ENCODE measurements around the gene WAC.
A peak's percentile ranks its signal among the peaks of the same experiment; 100 is the strongest.
"Not testable (repeated sequence)": the region's sequence is repeated elsewhere in the genome, so short reads cannot be mapped to it uniquely, and the experiment has no call there.

WAC gene, protein sequence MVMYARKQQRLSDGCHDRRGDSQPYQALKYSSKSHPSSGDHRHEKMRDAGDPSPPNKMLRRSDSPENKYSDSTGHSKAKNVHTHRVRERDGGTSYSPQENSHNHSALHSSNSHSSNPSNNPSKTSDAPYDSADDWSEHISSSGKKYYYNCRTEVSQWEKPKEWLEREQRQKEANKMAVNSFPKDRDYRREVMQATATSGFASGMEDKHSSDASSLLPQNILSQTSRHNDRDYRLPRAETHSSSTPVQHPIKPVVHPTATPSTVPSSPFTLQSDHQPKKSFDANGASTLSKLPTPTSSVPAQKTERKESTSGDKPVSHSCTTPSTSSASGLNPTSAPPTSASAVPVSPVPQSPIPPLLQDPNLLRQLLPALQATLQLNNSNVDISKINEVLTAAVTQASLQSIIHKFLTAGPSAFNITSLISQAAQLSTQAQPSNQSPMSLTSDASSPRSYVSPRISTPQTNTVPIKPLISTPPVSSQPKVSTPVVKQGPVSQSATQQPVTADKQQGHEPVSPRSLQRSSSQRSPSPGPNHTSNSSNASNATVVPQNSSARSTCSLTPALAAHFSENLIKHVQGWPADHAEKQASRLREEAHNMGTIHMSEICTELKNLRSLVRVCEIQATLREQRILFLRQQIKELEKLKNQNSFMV

DNA sequence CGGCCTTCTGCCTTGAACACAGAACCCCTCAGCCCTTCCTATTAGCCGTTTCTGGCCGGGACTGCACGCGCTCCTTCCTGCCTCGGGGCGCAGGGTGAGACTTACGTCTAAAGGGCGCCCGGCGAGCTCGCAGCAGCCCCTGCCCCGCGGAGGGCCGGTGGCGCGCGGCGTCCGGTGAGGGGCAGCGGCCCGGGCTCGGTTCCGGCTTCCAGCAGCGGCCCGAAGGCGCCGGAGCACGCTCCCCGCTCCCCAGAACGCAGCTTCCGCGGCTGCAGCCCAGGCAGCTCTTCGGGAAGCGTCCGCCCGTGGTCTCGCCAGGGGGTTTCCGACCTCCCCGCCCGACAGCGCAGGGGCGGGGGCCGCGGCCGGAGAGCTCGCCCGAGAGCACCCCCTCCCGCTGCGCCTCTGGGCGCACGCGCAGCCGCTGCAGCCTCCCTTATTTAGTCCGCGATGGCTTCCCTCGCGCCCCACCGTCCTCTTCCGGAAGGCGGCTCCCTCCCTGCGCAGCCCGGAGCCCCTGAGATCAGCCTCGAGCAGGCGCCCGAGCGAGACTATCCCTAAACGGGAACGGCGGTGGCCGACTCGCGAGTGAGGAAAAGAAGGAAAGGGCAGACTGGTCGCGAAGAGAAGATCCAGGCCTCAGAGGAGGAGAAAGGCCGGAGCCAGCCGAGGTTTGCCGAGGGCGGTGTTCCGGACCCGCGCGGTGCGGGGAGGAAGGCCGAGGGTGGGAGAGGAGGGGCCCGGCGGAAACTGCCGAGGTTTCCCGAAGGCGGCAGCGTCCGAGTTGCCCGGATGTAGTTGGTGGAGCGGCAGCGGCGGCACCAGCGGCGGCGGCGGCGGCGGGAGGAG lies at the start of gene WAC:
TSS of gene WAC (plus strand) at position 782 of the 849 bp plus-strand sequence. CDS start 462 bp downstream, outside the sequence.
- DNase-seq (ENCODE audit: low read depth), result peak; percentile 94
- TF ChIP-seq, protein P1, sequence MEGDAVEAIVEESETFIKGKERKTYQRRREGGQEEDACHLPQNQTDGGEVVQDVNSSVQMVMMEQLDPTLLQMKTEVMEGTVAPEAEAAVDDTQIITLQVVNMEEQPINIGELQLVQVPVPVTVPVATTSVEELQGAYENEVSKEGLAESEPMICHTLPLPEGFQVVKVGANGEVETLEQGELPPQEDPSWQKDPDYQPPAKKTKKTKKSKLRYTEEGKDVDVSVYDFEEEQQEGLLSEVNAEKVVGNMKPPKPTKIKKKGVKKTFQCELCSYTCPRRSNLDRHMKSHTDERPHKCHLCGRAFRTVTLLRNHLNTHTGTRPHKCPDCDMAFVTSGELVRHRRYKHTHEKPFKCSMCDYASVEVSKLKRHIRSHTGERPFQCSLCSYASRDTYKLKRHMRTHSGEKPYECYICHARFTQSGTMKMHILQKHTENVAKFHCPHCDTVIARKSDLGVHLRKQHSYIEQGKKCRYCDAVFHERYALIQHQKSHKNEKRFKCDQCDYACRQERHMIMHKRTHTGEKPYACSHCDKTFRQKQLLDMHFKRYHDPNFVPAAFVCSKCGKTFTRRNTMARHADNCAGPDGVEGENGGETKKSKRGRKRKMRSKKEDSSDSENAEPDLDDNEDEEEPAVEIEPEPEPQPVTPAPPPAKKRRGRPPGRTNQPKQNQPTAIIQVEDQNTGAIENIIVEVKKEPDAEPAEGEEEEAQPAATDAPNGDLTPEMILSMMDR (IDR thresholded peaks at IDR 0.05; ENCODE audit: insufficient read depth, low read depth, low read length, missing control alignments), result no peak
- H3K4me3 ChIP-seq (ENCODE audit: low read length), result peak within 1 kb of the TSS; percentile 92

DNA sequence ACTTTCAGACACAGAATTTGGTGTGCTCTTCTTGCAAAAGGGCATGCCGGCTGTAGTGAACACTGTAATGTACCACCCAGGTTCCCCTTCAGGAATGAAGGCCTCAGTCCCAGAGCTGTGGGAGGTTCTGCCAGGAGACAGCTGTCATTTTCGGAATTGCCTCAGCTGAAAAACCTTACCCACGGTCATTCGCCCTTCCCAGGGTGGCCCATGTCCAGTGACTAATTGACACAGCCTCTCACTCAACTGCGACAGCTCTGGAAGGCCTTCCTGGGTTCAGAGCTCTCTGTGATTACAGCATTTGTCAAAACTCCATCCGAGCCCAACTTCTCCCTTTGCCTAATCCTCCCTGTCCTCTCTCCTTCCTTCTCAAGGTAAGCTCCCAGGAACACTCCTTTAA lies 43.7 kb upstream of the WAC start:
- no peak for DNase-seq (ENCODE audit: low read depth)
- TF ChIP-seq, protein P1 (IDR thresholded peaks at IDR 0.05; ENCODE audit: insufficient read depth, low read depth, low read length, missing control alignments), result no peak
- H3K4me3 ChIP-seq (ENCODE audit: low read length), result no peak overlapping the region

DNA sequence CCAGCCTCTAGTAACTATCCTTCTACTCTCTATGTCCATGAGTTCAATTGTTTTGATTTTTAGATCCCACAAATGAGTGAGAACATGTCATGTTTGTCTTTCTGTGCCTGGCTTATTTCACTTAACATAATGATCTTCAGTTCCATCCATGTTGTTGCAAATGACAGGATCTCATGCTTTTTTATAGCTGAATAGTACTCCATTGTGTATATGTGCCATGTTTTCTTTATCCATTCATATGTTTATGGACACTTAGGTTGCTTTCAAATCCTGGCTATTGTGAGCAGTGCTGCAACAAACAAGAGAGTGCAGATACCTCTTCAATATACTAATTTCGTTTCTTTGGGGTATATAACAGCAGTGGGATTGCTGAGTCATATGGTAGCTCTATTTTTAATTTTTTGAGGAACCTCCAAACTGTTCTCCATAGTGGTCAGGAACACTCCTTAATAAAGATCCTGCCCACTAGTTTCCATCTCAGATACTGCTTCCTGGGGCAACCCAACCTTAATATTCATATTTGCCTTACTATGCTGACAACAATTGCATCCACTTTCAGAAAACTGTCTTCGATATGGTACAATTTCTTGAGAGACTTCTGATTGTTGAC lies 42.6 kb upstream of the WAC start:
- H3K4me3 ChIP-seq (ENCODE audit: low read length); DNase-seq (ENCODE audit: low read depth): not testable (repeated sequence)

DNA sequence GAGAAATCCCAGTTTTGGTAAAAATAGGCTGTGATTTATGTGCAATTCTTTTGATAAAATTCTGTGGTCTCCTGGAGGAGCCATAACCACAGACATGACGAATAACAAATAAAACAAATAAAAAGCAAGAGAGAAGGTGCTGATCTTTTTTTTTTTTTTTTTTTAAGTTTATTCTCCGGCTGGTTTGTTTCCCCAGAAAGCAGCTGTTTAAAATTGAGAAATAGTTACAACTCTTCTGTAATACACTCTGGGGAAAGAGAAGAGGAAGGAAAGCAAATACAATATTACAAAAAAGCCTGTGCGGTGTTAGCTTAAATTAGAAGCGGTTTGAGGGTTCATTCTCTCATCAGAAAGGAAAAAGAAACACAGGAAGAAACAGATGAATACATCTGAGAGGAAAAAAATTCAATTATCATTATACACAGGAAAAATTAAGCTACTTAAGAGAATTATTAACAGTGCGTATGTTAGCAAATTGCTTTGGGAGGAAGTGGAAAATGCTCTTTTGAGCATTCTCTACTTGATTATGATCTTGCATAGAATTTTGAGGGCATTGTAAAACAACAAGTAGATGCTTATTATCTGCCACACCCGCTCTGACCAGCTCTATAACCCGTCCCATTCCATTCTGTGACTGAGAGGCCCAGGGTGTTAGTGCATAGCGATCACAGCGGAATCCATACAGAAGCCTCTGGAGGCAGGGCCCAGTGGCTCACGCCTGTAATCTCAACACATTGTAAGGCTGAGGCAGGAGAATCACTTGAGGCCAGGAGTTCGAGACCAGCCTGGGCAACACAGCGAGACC lies 40.6 kb upstream of the WAC start:
- no peak for DNase-seq (ENCODE audit: low read depth)
- H3K4me3 ChIP-seq (ENCODE audit: low read length), result no peak overlapping the region
- TF ChIP-seq, protein P1 (IDR thresholded peaks at IDR 0.05; ENCODE audit: insufficient read depth, low read depth, low read length, missing control alignments), result no peak

DNA sequence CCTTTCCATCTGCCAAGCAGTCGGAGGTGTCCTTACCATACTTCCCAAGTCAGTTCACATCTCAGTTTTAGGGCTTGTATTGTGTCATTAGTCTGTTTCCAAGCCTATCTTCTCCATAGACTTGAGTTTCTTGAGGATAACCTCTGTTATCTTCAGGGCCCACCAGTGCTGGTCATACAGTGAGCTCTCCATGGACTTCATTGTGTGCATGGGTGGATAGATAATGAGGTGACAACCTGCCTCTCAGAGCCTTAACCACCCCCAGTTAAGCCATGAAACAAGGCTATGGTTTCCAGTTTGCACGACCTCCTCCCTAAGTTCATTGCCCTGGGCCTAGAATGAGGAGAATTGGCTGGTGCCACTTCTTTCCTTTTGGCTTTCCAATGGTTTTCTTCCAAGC lies 38.5 kb upstream of the WAC start:
- H3K4me3 ChIP-seq (ENCODE audit: low read length), result no peak overlapping the region
- TF ChIP-seq, protein P1 (IDR thresholded peaks at IDR 0.05; ENCODE audit: insufficient read depth, low read depth, low read length, missing control alignments), result no peak
- DNase-seq (ENCODE audit: low read depth), result no peak

DNA sequence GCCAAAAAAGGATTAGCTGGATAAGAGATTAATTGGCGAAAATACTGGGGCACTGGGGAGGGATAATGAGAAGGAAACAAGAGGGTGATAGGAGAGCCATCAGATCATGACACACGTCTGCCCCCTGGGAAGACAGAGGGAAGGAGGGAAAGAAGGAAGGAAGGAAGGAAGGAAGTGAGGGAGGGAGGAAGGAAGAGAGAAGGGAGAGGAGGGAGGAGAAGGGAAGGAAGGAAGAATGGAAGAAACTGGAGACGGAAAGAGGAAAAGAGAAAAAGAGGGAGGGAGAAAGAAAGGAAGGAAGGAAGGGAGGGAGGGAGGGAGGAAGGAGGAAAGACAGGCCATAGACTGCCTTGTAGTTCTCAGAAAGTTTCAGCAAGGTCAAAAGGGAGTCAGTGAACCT lies 37.8 kb upstream of the WAC start:
- TF ChIP-seq, protein P1 (IDR thresholded peaks at IDR 0.05; ENCODE audit: insufficient read depth, low read depth, low read length, missing control alignments), result no peak

More for the DNA sequence above, 37.8 kb upstream of the WAC start:
- H3K4me3 ChIP-seq (ENCODE audit: low read length), result no peak overlapping the region
- DNase-seq (ENCODE audit: low read depth), result no peak
